ENCODE data around the gene HABP4.

- TF ChIP-seq ESRRA (CRISPR knock-in tag; IDR thresholded peaks at IDR 0.05; ENCODE audit: borderline replicate concordance) (no peak), TEAD1 (CRISPR knock-in tag; IDR thresholded peaks at IDR 0.05) (no peak), ZNF138 (CRISPR knock-in tag; conservative IDR thresholded peaks at IDR 0.05) (no peak), CTCF (IDR thresholded peaks at IDR 0.05) (no peak), E2F4 (CRISPR knock-in tag; IDR thresholded peaks at IDR 0.05; ENCODE audit: borderline replicate concordance, low read depth) (no peak), FOXK1 (CRISPR knock-in tag; IDR thresholded peaks at IDR 0.05) (no peak), ZNF281 (CRISPR knock-in tag; IDR thresholded peaks at IDR 0.05) (no peak), ZNF317 (CRISPR knock-in tag; IDR thresholded peaks at IDR 0.05; ENCODE audit: borderline replicate concordance, low read depth) (no peak), MLX (CRISPR knock-in tag; IDR thresholded peaks at IDR 0.05) (no peak)
Observed at GRCh38 chr9:96523374-96523773, 73.4 kb downstream of the HABP4 start.
